ENCODE data around the gene PEA15. TPM values are rescaled to one million over a fixed set of nuclear protein-coding genes. Genes with fewer than 3 reads are reported as not detected.

Gene PEA15
- total RNA-seq (2022; extraction: Qiagen RNA extraction; ENCODE audit: low read depth): 190 to 210 TPM (median 195 TPM) in 5 replicates

GRCh38 chr1:160205242-160206035 lies at the start of gene PEA15:
PEA15 (plus strand) TSS chr1:160205384; CDS start chr1:160211545, 6,161 bp downstream.

GRCh38 chr1:160189649-160190625 lies 15.2 kb upstream of the PEA15 start, which contains the start of gene CASQ1:
CASQ1 (plus strand) TSS chr1:160190575; CDS start chr1:160190752, 177 bp downstream.

GRCh38 chr1:160261893-160262794 lies 57.0 kb downstream of the PEA15 start, which contains the start of gene DCAF8:
DCAF8 (minus strand) TSS chr1:160262549; CDS start chr1:160244008, 18,541 bp downstream.

Other genes with a start within 250 kb of the PEA15 start
- 2.5 to 5.0 TPM (median 4.6 TPM) in 5 replicates for gene PIGM, start 173.4 kb upstream of the PEA15 start, total RNA-seq (2022; extraction: Qiagen RNA extraction; ENCODE audit: low read depth)
- not detected in 5 replicates for gene KCNJ10, start 135.2 kb upstream of the PEA15 start, total RNA-seq (2022; extraction: Qiagen RNA extraction; ENCODE audit: low read depth)
- gene KCNJ9, start 123.8 kb upstream of the PEA15 start, total RNA-seq (2022; extraction: Qiagen RNA extraction; ENCODE audit: low read depth): not detected in 5 replicates
- gene IGSF8, start 106.8 kb upstream of the PEA15 start, total RNA-seq (2022; extraction: Qiagen RNA extraction; ENCODE audit: low read depth): 5.6 to 10.4 TPM (median 8.4 TPM) in 5 replicates
- 0.03 to 0.04 TPM (median 0.03 TPM) in 3 of 5 replicates, not detected in the others for gene ATP1A2, start 89.6 kb upstream of the PEA15 start, total RNA-seq (2022; extraction: Qiagen RNA extraction; ENCODE audit: low read depth)
- gene ATP1A4, start 53.8 kb upstream of the PEA15 start, total RNA-seq (2022; extraction: Qiagen RNA extraction; ENCODE audit: low read depth): not detected in 5 replicates
- not detected in 5 replicates for gene CASQ1, start 14.8 kb upstream of the PEA15 start, total RNA-seq (2022; extraction: Qiagen RNA extraction; ENCODE audit: low read depth)
- 43.4 to 52.8 TPM (median 51.7 TPM) in 5 replicates for gene DCAF8, start 57.2 kb downstream of the PEA15 start, total RNA-seq (2022; extraction: Qiagen RNA extraction; ENCODE audit: low read depth)
- gene PEX19, start 79.7 kb downstream of the PEA15 start, total RNA-seq (2022; extraction: Qiagen RNA extraction; ENCODE audit: low read depth): 20.5 to 32.1 TPM (median 23.6 TPM) in 5 replicates
- 77.4 to 91.2 TPM (median 83.1 TPM) in 5 replicates for gene COPA, start 137.9 kb downstream of the PEA15 start, total RNA-seq (2022; extraction: Qiagen RNA extraction; ENCODE audit: low read depth)
- gene NCSTN, start 138.0 kb downstream of the PEA15 start, total RNA-seq (2022; extraction: Qiagen RNA extraction; ENCODE audit: low read depth): 40.6 to 47.7 TPM (median 43.9 TPM) in 5 replicates
- gene NHLH1, start 161.7 kb downstream of the PEA15 start, total RNA-seq (2022; extraction: Qiagen RNA extraction; ENCODE audit: low read depth): 0.34 to 0.70 TPM (median 0.42 TPM) in 5 replicates
- gene VANGL2, start 195.2 kb downstream of the PEA15 start, total RNA-seq (2022; extraction: Qiagen RNA extraction; ENCODE audit: low read depth): 0.61 to 1.1 TPM (median 1.0 TPM) in 5 replicates